MM.1S (cell line): ENCODE data around the gene PIK3C2G.
"Not testable (repeated sequence)": the region's sequence is repeated elsewhere in the genome, so short reads cannot be mapped to it uniquely, and the experiment has no call there.

Experiments
- DNase-seq: peaks from one replicate; pipeline ENCODE4 v3.0.0-alpha.2; 2015
- H2AFZ ChIP-seq: fragments of 300-600 bp; sonication (generic); 2 replicates; pipeline ENCODE4 v1.6.0; 2016; ENCODE audit warnings: antibody characterized with exemption, low read length
- H3F3A ChIP-seq: fragments of 300-600 bp; sonication (generic); 2 replicates; pipeline ENCODE4 v1.6.1; 2016; ENCODE audit warnings: mild to moderate bottlenecking, antibody characterized with exemption, low read length, moderate library complexity, mixed read lengths; ENCODE audit not compliant: insufficient read depth
- H3K27ac ChIP-seq: fragments of 300-600 bp; sonication (generic); 2 replicates; pipeline ENCODE4 v1.5.1; 2016; ENCODE audit warnings: mild to moderate bottlenecking, low read length
- H3K27me3 ChIP-seq: fragments of 300-600 bp; sonication (generic); replicated peaks from 2 replicates; pipeline ENCODE4 v1.6.0; 2016; ENCODE audit warnings: low read length; ENCODE audit not compliant: insufficient read depth
- H3K36me3 ChIP-seq: fragments of 300-600 bp; sonication (generic); replicated peaks from 2 replicates; pipeline ENCODE4 v1.6.1; 2016; ENCODE audit warnings: mild to moderate bottlenecking, low read length, mixed read lengths; ENCODE audit not compliant: insufficient read depth
- H3K4me1 ChIP-seq: fragments of 300-600 bp; sonication (generic); 2 replicates; pipeline ENCODE4 v1.6.1; 2016; ENCODE audit warnings: low read length, mixed read lengths
- H3K4me2 ChIP-seq: fragments of 300-600 bp; sonication (generic); 2 replicates; pipeline ENCODE4 v1.6.0; 2016; ENCODE audit warnings: low read depth, low read length
- H3K4me3 ChIP-seq: fragments of 300-600 bp; sonication (generic); 2 replicates; pipeline ENCODE4 v1.5.1; 2016; ENCODE audit warnings: low read length, mixed read lengths
- H3K79me2 ChIP-seq: fragments of 300-600 bp; sonication (generic); 2 replicates; pipeline ENCODE4 v1.6.1; 2016; ENCODE audit warnings: mixed run types, low read length, mixed read lengths
- H3K9ac ChIP-seq: fragments of 300-600 bp; sonication (generic); 2 replicates; pipeline ENCODE4 v1.6.1; 2016; ENCODE audit warnings: low read length, mixed read lengths
- H3K9me2 ChIP-seq: fragments of 300-600 bp; sonication (generic); replicated peaks from 2 replicates; pipeline ENCODE4 v1.6.1; 2016; ENCODE audit warnings: mild to moderate bottlenecking, low read length, mixed read lengths; ENCODE audit not compliant: insufficient read depth
- H3K9me3 ChIP-seq: fragments of 300-600 bp; sonication (generic); replicated peaks from 2 replicates; pipeline ENCODE4 v1.6.1; 2016; ENCODE audit warnings: mild to moderate bottlenecking, low read length, mixed read lengths; ENCODE audit not compliant: insufficient read depth
- H4K20me1 ChIP-seq: fragments of 300-600 bp; sonication (generic); 2 replicates; pipeline ENCODE4 v1.6.1; 2016; ENCODE audit warnings: mild to moderate bottlenecking, low read length, moderate library complexity, mixed read lengths; ENCODE audit not compliant: insufficient read depth
- EZH2 ChIP-seq: fragments of 300-600 bp; sonication (generic); optimal IDR thresholded peaks from 2 replicates; pipeline ENCODE3; 2017; ENCODE audit warnings: low read depth, mild to moderate bottlenecking, antibody characterized with exemption, low read length, mixed read lengths
- EZH2phosphoT487 ChIP-seq: fragments of 300-600 bp; sonication (generic); IDR thresholded peaks from 2 replicates; pipeline ENCODE4 v1.6.1; 2018; ENCODE audit warnings: antibody characterized with exemption, low read length
- TF ChIP-seq, protein P1 (sequence below): fragments of 300-600 bp; sonication (generic); IDR thresholded peaks from 2 replicates; pipeline ENCODE4 v1.5.1; 2016; ENCODE audit warnings: antibody characterized with exemption, low read length, mixed read lengths

The PIK3C2G gene

GRCh38 chr12:18684430-18684829, 423.1 kb downstream of the PIK3C2G start:
- TF ChIP-seq, protein P1, sequence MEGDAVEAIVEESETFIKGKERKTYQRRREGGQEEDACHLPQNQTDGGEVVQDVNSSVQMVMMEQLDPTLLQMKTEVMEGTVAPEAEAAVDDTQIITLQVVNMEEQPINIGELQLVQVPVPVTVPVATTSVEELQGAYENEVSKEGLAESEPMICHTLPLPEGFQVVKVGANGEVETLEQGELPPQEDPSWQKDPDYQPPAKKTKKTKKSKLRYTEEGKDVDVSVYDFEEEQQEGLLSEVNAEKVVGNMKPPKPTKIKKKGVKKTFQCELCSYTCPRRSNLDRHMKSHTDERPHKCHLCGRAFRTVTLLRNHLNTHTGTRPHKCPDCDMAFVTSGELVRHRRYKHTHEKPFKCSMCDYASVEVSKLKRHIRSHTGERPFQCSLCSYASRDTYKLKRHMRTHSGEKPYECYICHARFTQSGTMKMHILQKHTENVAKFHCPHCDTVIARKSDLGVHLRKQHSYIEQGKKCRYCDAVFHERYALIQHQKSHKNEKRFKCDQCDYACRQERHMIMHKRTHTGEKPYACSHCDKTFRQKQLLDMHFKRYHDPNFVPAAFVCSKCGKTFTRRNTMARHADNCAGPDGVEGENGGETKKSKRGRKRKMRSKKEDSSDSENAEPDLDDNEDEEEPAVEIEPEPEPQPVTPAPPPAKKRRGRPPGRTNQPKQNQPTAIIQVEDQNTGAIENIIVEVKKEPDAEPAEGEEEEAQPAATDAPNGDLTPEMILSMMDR, result no peak
- TF ChIP-seq EZH2 (no peak), EZH2phosphoT487 (no peak)
- no peaks in the 10 kb centered on the region for H3K79me2 ChIP-seq
- no peaks in the 10 kb centered on the region for H3F3A ChIP-seq
- H3K27ac ChIP-seq, result no peak overlapping the region
- no peak overlapping the region for H3K4me3 ChIP-seq
- H2AFZ ChIP-seq, result no peak overlapping the region
- H3K9ac ChIP-seq, result no peak overlapping the region
- H3K27me3 ChIP-seq, result no peaks in the 10 kb centered on the region
- no peaks in the 10 kb centered on the region for H3K4me1 ChIP-seq
- no peaks in the 10 kb centered on the region for H3K9me3 ChIP-seq
- H3K36me3 ChIP-seq, result no peaks in the 10 kb centered on the region
- no peaks in the 10 kb centered on the region for H4K20me1 ChIP-seq
- H3K4me2 ChIP-seq, result no peak overlapping the region
- no peak for DNase-seq
- no peaks in the 10 kb centered on the region for H3K9me2 ChIP-seq

- DNase-seq, result no peak
- no peak overlapping the region for H3K27ac ChIP-seq
- H3K4me1 ChIP-seq, result no peaks in the 10 kb centered on the region
- no peaks in the 10 kb centered on the region for H3F3A ChIP-seq
- no peak for TF ChIP-seq EZH2
- TF ChIP-seq, protein P1, result no peak
- no peak for TF ChIP-seq EZH2phosphoT487
- H2AFZ ChIP-seq, result no peak overlapping the region
- no peaks in the 10 kb centered on the region for H3K27me3 ChIP-seq
- no peak overlapping the region for H3K4me3 ChIP-seq
- no peak overlapping the region for H3K4me2 ChIP-seq
- no peaks in the 10 kb centered on the region for H3K9me2 ChIP-seq
- H3K36me3 ChIP-seq, result no peaks in the 10 kb centered on the region
- H3K9me3 ChIP-seq, result no peaks in the 10 kb centered on the region
- H3K9ac ChIP-seq, result no peak overlapping the region
- H3K79me2 ChIP-seq, result no peaks in the 10 kb centered on the region
- H4K20me1 ChIP-seq, result no peaks in the 10 kb centered on the region
Observed at GRCh38 chr12:18689771-18690170, 428.5 kb downstream of the PIK3C2G start.

- H3K27ac ChIP-seq, result no peak overlapping the region
- H3K79me2 ChIP-seq, result no peaks in the 10 kb centered on the region
- no peaks in the 10 kb centered on the region for H3K9me2 ChIP-seq
- no peak overlapping the region for H3K4me2 ChIP-seq
- no peaks in the 10 kb centered on the region for H3K27me3 ChIP-seq
- no peaks in the 10 kb centered on the region for H3K4me1 ChIP-seq
- H3K4me3 ChIP-seq, result no peak overlapping the region
- H3F3A ChIP-seq, result no peaks in the 10 kb centered on the region
- DNase-seq, result no peak
- H4K20me1 ChIP-seq, result no peaks in the 10 kb centered on the region
- no peak overlapping the region for H3K9ac ChIP-seq
- no peaks in the 10 kb centered on the region for H3K36me3 ChIP-seq
- TF ChIP-seq EZH2phosphoT487, result no peak
- TF ChIP-seq, protein P1, result no peak
- TF ChIP-seq EZH2, result no peak
- no peak overlapping the region for H2AFZ ChIP-seq
- H3K9me3 ChIP-seq, result no peaks in the 10 kb centered on the region
Observed at GRCh38 chr12:18690653-18691052, 429.3 kb downstream of the PIK3C2G start.

DNA sequence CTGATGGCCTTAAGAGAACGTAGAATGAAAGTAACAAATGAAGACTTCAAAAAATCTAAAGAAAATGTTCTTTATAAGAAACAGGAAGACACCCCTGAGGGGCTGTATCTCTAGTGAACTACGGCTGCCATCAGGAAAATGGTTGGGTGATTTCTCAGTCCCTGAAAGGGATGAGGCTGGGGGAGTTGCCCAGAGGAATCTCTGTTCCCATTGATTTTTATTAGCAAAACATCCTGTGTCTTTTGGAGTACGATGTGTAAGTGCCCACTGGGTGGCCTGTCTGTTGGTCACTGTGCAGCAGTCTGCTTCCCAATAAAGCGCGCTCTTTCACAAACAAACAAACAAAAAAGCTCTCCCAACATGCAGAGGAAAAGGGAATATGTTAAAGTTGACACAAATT, 432.7 kb downstream of the PIK3C2G start:
- H3K36me3 ChIP-seq, H3K4me1 ChIP-seq, H3K27me3 ChIP-seq, DNase-seq, H3K4me2 ChIP-seq, H3K4me3 ChIP-seq, H3F3A ChIP-seq, H3K27ac ChIP-seq, H3K9me3 ChIP-seq, H3K9me2 ChIP-seq, H4K20me1 ChIP-seq, H3K79me2 ChIP-seq, H2AFZ ChIP-seq, H3K9ac ChIP-seq: not testable (repeated sequence)
